ENCODE results near the gene PRKCQ.

DNA sequence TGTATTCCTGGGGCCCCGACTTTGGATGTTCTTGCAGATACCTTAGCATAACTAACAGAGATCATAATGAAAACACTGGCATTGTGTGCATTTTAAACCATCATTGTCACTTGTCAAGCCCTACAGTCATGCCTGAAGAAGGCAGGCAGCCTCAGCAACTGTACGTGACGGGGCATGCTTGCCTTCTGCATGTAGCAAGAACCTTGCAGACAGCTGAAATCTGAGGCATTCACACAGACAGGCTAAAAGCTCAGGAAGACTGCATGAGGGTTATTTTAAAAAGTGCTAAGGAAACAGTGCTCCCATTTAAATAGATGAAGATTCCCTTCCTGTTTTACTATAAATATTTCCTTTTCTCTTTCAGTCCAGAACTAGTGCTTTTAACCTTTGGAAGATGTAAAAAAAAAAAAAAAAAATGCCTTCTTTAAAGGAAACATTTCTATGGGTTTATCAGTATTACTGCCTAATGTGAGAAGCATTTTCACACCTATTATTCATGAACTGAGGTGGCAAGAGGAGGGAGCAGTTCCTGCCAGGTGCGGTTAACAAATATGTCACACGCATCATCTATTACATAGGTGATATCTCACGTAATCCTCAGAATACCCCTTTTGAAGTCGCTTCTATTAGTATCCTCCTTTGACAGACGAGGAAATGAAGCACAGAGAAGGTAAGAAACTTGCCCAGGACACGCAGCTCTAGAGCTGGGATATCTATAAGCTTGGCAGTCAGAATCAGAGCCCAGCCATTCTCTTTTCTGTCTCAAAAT, 88.1 kb downstream of the PRKCQ start:
- TF ChIP-seq, protein P1, sequence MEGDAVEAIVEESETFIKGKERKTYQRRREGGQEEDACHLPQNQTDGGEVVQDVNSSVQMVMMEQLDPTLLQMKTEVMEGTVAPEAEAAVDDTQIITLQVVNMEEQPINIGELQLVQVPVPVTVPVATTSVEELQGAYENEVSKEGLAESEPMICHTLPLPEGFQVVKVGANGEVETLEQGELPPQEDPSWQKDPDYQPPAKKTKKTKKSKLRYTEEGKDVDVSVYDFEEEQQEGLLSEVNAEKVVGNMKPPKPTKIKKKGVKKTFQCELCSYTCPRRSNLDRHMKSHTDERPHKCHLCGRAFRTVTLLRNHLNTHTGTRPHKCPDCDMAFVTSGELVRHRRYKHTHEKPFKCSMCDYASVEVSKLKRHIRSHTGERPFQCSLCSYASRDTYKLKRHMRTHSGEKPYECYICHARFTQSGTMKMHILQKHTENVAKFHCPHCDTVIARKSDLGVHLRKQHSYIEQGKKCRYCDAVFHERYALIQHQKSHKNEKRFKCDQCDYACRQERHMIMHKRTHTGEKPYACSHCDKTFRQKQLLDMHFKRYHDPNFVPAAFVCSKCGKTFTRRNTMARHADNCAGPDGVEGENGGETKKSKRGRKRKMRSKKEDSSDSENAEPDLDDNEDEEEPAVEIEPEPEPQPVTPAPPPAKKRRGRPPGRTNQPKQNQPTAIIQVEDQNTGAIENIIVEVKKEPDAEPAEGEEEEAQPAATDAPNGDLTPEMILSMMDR (IDR thresholded peaks at IDR 0.05; ENCODE audit: insufficient read depth, low read length) = no peak
- TF ChIP-seq POLR2AphosphoS5 (IDR thresholded peaks at IDR 0.05; ENCODE audit: low read depth) = no peak

Data from HL-60 (cell line).